GM19452 (cell line): ENCODE results near the gene DIP2C.

Experiments used
- ATAC-seq: cut with Tn5 transposase; IDR thresholded peaks from one replicate; pipeline ENCODE4 v1.9.1; 2021; ENCODE audit not compliant: unreplicated experiment

Gene DIP2C

GRCh38 chr10:558364-558763 is 131.1 kb downstream of the DIP2C start:
- ATAC-seq = no peak

GRCh38 chr10:557792-558328 is 131.6 kb downstream of the DIP2C start:
- ATAC-seq = no peak

- no peak for ATAC-seq
Observed at GRCh38 chr10:556971-557637, 132.4 kb downstream of the DIP2C start.

GRCh38 chr10:555682-556350 is 133.7 kb downstream of the DIP2C start:
- ATAC-seq = no peak

GRCh38 chr10:555281-555680 is 134.2 kb downstream of the DIP2C start:
- no peak for ATAC-seq

GRCh38 chr10:554182-554848 is 135.2 kb downstream of the DIP2C start:
- no peak for ATAC-seq

- ATAC-seq = no peak
Observed at GRCh38 chr10:553233-553632, 136.2 kb downstream of the DIP2C start.

- ATAC-seq = no peak
Observed at GRCh38 chr10:552679-553078, 136.8 kb downstream of the DIP2C start.

GRCh38 chr10:551373-552252 is 137.9 kb downstream of the DIP2C start:
- no peak for ATAC-seq

GRCh38 chr10:550665-551372 is 138.6 kb downstream of the DIP2C start:
- ATAC-seq = no peak

- ATAC-seq = no peak
Observed at GRCh38 chr10:549391-549790, 140.1 kb downstream of the DIP2C start.

GRCh38 chr10:548238-548901 is 141.1 kb downstream of the DIP2C start:
- no peak for ATAC-seq

GRCh38 chr10:547591-548081 is 141.8 kb downstream of the DIP2C start:
- ATAC-seq = no peak

GRCh38 chr10:546971-547590 is 142.4 kb downstream of the DIP2C start:
- ATAC-seq = no peak

- ATAC-seq = no peak
Observed at GRCh38 chr10:546451-546850, 143.0 kb downstream of the DIP2C start.

GRCh38 chr10:543862-544822 is 145.3 kb downstream of the DIP2C start:
- no peak for ATAC-seq

GRCh38 chr10:543131-543530 is 146.3 kb downstream of the DIP2C start:
- ATAC-seq = no peak

- ATAC-seq = no peak
Observed at GRCh38 chr10:541750-542371, 147.6 kb downstream of the DIP2C start.
